ENCODE data around the gene CACNA2D2.
A peak's percentile ranks its signal among the peaks of the same experiment; 100 is the strongest.

The CACNA2D2 gene

DNA sequence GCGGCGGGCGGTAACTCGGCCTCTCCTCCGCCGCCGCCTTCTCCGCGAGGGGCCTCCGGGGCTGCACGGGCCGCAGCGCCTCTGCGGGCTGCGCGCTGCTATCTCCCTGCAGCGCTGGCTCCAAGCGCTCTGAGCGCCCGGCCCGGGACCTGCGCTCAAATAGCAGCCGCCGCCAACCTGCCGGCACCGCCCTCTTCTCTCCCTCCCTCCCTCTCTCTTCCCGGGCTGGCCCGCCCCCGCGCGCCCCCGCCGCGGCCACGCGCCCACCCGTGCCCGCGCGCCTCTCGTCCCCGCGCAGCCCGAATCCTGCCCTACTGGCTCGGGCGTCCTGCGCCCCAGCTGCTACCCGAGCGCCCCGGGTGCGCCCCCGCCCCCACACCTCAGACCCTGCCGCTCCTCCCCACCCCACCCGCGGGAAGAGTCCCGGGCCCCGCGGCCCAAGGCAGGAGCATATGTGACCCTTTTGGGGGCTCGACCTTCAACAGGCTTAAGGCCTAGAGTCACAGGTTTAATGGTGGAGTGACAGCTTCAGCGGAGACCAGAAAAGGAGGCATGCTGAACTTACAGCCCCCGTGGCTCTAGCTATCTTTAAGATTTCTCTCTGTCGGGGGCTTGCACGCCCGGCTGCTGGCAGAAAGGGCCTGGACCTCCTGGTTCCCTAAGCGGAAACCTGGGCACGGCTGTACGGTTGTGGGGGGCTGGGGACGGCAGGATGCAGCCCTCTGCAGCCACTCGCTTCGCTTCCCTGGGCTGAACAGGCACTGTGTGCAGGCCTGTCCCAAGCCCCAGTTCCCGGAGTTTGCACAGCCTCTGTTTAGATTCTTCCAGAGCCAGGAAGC, at the start of gene CACNA2D2:
Gene CACNA2D2 (minus strand): TSS at position 131 of the 839 bp plus-strand sequence. CDS start 211 bp downstream, outside the sequence.
- no peak within 1 kb of the TSS for H3K4me3 ChIP-seq (ENCODE audit: low read depth, low read length)
- ChIA-PET CTCF (interaction anchor here (1.4 kb wide), 1 partner anchor 13 kb away, joined by 4 read pairs; no protein-coding TSS in a partner anchor), POLR2A (no interaction called here)
- no peak for DNase-seq (ENCODE audit: low read depth, low spot score)
- no peak for TF ChIP-seq CTCF (IDR thresholded peaks at IDR 0.05; ENCODE audit: insufficient read depth, low read length, missing control alignments)

DNA sequence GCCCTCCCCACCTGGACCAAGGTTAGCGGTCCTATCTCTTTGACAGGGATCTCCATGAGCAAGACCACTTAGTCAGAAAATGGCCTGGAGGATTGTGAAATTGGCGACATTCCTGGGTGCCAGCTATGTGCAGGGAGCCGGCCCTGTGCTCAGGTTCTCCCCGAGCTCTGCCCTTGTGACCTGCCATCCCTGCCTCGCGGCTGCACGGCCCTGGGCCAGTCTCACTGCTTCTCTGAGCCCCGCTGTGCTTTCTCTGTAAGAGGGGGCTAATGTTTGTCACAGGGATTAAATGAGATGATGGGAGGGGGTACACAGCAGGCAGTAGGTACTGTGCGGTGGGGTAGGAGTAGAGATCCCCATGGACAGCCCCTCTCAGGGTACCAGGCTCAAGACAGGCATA, 49.2 kb upstream of the CACNA2D2 start:
- DNase-seq (ENCODE audit: low read depth, low spot score), result no peak
- ChIA-PET POLR2A (no interaction called here), CTCF (interaction anchor here (4.5 to 22.3 kb wide), 4 partner anchors 10 to 203 kb away, joined by 30 to 473 read pairs (median 194); partner anchors contain the start of genes CISH, CYB561D2, MAPKAPK3 and NPRL2)
- no peak for TF ChIP-seq CTCF (IDR thresholded peaks at IDR 0.05; ENCODE audit: insufficient read depth, low read length, missing control alignments)
- no peak overlapping the region for H3K4me3 ChIP-seq (ENCODE audit: low read depth, low read length)

- H3K4me3 ChIP-seq (ENCODE audit: low read depth, low read length), result no peak overlapping the region
- ChIA-PET POLR2A (no interaction called here), CTCF (interaction anchor here (1.1 to 22.3 kb wide), 10 partner anchors 4 to 202 kb away, joined by 3 to 473 read pairs (median 26); partner anchors contain the start of genes C3orf18, CISH, CYB561D2 and MAPKAPK3)
- no peak for DNase-seq (ENCODE audit: low read depth, low spot score)
- TF ChIP-seq CTCF (IDR thresholded peaks at IDR 0.05; ENCODE audit: insufficient read depth, low read length, missing control alignments), result no peak
These were observed 48.4 kb upstream of the CACNA2D2 start for GRCh38 chr3:50551681-50552435.

DNA sequence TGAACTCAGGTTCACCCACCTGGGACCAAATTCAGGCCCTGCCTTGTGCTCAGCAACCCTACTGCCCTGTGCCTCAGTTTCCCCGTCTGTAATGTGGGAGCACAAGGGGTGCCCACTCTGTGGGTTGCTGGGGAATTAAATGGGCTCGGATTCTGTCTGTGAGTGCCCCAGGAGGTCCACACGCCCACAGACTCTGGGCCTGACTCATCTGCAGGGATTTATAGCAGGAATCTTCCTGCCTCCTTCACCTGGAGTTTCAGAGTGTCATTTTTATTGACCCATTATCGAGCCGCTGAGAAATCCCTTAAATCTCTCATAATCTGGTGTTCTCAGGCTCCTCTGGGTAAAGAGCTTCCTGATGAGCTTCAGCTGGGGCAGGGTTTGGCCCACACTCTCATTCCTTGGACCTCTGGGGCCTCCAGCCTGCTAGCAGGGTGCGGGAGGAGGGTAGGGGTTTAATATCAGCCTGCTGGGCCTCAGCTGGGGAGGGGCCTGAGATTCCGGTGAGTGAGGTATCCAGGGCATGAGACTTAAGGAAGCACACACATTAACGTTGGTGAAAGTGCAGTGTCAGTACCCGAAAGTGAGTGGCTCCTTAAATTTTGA, 47.7 kb upstream of the CACNA2D2 start:
- POLR2A ChIA-PET, result no interaction called here
- CTCF ChIA-PET, result interaction anchor here (1.0 to 22.3 kb wide), 13 partner anchors 4 to 201 kb away, joined by 3 to 473 read pairs (median 19); partner anchors contain the start of genes C3orf18, CISH, CYB561D2 and MAPKAPK3
- H3K4me3 ChIP-seq (ENCODE audit: low read depth, low read length), result no peak overlapping the region
- DNase-seq (ENCODE audit: low read depth, low spot score), result no peak
- TF ChIP-seq CTCF (IDR thresholded peaks at IDR 0.05; ENCODE audit: insufficient read depth, low read length, missing control alignments), result no peak

GRCh38 chr3:50550079-50550736, 46.8 kb upstream of the CACNA2D2 start:
- ChIA-PET CTCF (interaction anchor here (0.9 to 22.3 kb wide), 21 partner anchors 5 to 214 kb away, joined by 3 to 473 read pairs (median 6); partner anchors contain the start of genes C3orf18, CISH, CYB561D2 and HEMK1), POLR2A (no interaction called here)

More at GRCh38 chr3:50550079-50550736, 46.8 kb upstream of the CACNA2D2 start:
- TF ChIP-seq CTCF (IDR thresholded peaks at IDR 0.05; ENCODE audit: insufficient read depth, low read length, missing control alignments), result peak; percentile 71
- no peak for DNase-seq (ENCODE audit: low read depth, low spot score)
- H3K4me3 ChIP-seq (ENCODE audit: low read depth, low read length), result no peak overlapping the region
